Skeletal muscle satellite cell (primary cell): ENCODE data around the gene ANKRD40.
A peak's percentile ranks its signal among the peaks of the same experiment; 100 is the strongest.

Experiments
- H3K27me3 ChIP-seq: 2 replicates; pipeline ENCODE4 v1.7.0; 2013; ENCODE audit warnings: low read length; ENCODE audit not compliant: control insufficient read depth, insufficient read depth
- H3K36me3 ChIP-seq: 2 replicates; pipeline ENCODE4 v1.7.0; 2013; ENCODE audit warnings: mild to moderate bottlenecking, control low read depth, low read length; ENCODE audit not compliant: insufficient read depth
- H3K4me1 ChIP-seq: 2 replicates; pipeline ENCODE4 v1.7.0; 2013; ENCODE audit warnings: low read length; ENCODE audit not compliant: control insufficient read depth, insufficient read depth
- H3K4me2 ChIP-seq: 2 replicates; pipeline ENCODE4 v1.7.0; 2013; ENCODE audit warnings: mild to moderate bottlenecking, low read length
- H3K4me3 ChIP-seq: 2 replicates; pipeline ENCODE4 v1.7.0; 2013; ENCODE audit warnings: low read length
- H3K9ac ChIP-seq: 2 replicates; pipeline ENCODE4 v1.7.0; 2013; ENCODE audit warnings: mild to moderate bottlenecking, low read depth, low read length, moderate library complexity
- H3K9me3 ChIP-seq: replicated peaks from 2 replicates; pipeline ENCODE4 v1.7.0; 2013; ENCODE audit warnings: mild to moderate bottlenecking, control low read depth, low read length

ANKRD40 gene

GRCh38 chr17:50690887-50691549 lies 16.7 kb downstream of the ANKRD40 start:
- Histone ChIP-seq H3K4me2 (no peak overlapping the region), H3K9ac (no peak overlapping the region), H3K4me3 (no peak overlapping the region), H3K27me3 (no peaks in the 10 kb centered on the region), H3K4me1 (peaks cover 54% of the 10 kb centered on the region), H3K9me3 (no peaks in the 10 kb centered on the region), H3K36me3 (peaks cover 42% of the 10 kb centered on the region)

- Histone ChIP-seq H3K4me1 (peaks cover 54% of the 10 kb centered on the region), H3K4me2 (no peak overlapping the region), H3K9ac (no peak overlapping the region), H3K4me3 (no peak overlapping the region), H3K27me3 (no peaks in the 10 kb centered on the region), H3K36me3 (peaks cover 35% of the 10 kb centered on the region), H3K9me3 (no peaks in the 10 kb centered on the region)
These were observed 17.5 kb downstream of the ANKRD40 start for GRCh38 chr17:50689956-50690886.

- Histone ChIP-seq H3K4me2 (no peak overlapping the region), H3K9me3 (no peaks in the 10 kb centered on the region), H3K4me3 (no peak overlapping the region), H3K27me3 (no peaks in the 10 kb centered on the region), H3K36me3 (peaks cover 35% of the 10 kb centered on the region), H3K4me1 (peaks cover 51% of the 10 kb centered on the region), H3K9ac (no peak overlapping the region)
These were observed 18.5 kb downstream of the ANKRD40 start for GRCh38 chr17:50689251-50689650.

GRCh38 chr17:50688245-50688644 lies 19.5 kb downstream of the ANKRD40 start:
- Histone ChIP-seq H3K9ac (no peak overlapping the region), H3K4me3 (no peak overlapping the region), H3K9me3 (no peaks in the 10 kb centered on the region), H3K27me3 (no peaks in the 10 kb centered on the region), H3K4me1 (peaks cover 44% of the 10 kb centered on the region), H3K36me3 (peaks cover 36% of the 10 kb centered on the region), H3K4me2 (no peak overlapping the region)

- no peaks in the 10 kb centered on the region for H3K27me3 ChIP-seq
- H3K4me3 ChIP-seq = no peak overlapping the region
- peaks cover 37% of the 10 kb centered on the region for H3K4me1 ChIP-seq
- no peak overlapping the region for H3K9ac ChIP-seq
- peak overlapping the region; percentile 23 for H3K4me2 ChIP-seq
- H3K9me3 ChIP-seq = no peaks in the 10 kb centered on the region
- peaks cover 31% of the 10 kb centered on the region for H3K36me3 ChIP-seq
These were observed 20.3 kb downstream of the ANKRD40 start for GRCh38 chr17:50687200-50688066.

- Histone ChIP-seq H3K4me2 (peak overlapping the region; percentile 23), H3K4me1 (peaks cover 32% of the 10 kb centered on the region), H3K4me3 (no peak overlapping the region), H3K9ac (no peak overlapping the region), H3K9me3 (no peaks in the 10 kb centered on the region), H3K36me3 (peaks cover 24% of the 10 kb centered on the region), H3K27me3 (no peaks in the 10 kb centered on the region)
These were observed 21.1 kb downstream of the ANKRD40 start for GRCh38 chr17:50686494-50687199.

GRCh38 chr17:50685691-50686493 lies 21.8 kb downstream of the ANKRD40 start:
- Histone ChIP-seq H3K9ac (no peak overlapping the region), H3K4me2 (peak overlapping the region; percentile 23), H3K9me3 (no peaks in the 10 kb centered on the region), H3K4me3 (no peak overlapping the region), H3K27me3 (no peaks in the 10 kb centered on the region), H3K36me3 (peaks cover 20% of the 10 kb centered on the region), H3K4me1 (peaks cover 36% of the 10 kb centered on the region)

- peaks cover 42% of the 10 kb centered on the region for H3K4me1 ChIP-seq
- H3K27me3 ChIP-seq = no peaks in the 10 kb centered on the region
- peaks cover 20% of the 10 kb centered on the region for H3K36me3 ChIP-seq
- H3K4me3 ChIP-seq = no peak overlapping the region
- H3K9me3 ChIP-seq = no peaks in the 10 kb centered on the region
- H3K9ac ChIP-seq = no peak overlapping the region
- H3K4me2 ChIP-seq = no peak overlapping the region
These were observed 22.4 kb downstream of the ANKRD40 start for GRCh38 chr17:50685334-50685665.

GRCh38 chr17:50684612-50685333 lies 22.9 kb downstream of the ANKRD40 start:
- Histone ChIP-seq H3K36me3 (peaks cover 22% of the 10 kb centered on the region), H3K9me3 (no peaks in the 10 kb centered on the region), H3K9ac (no peak overlapping the region), H3K4me1 (peaks cover 41% of the 10 kb centered on the region), H3K4me3 (no peak overlapping the region), H3K4me2 (no peak overlapping the region), H3K27me3 (no peaks in the 10 kb centered on the region)

GRCh38 chr17:50684288-50684611 lies 23.5 kb downstream of the ANKRD40 start:
- Histone ChIP-seq H3K4me1 (peaks cover 36% of the 10 kb centered on the region), H3K27me3 (no peaks in the 10 kb centered on the region), H3K9me3 (no peaks in the 10 kb centered on the region), H3K4me2 (no peak overlapping the region), H3K4me3 (no peak overlapping the region), H3K9ac (no peak overlapping the region), H3K36me3 (peaks cover 28% of the 10 kb centered on the region)
